HL-60 (cell line): Measurements from ENCODE around the gene DCAF11.

Source experiments
- DNase-seq, 2 experiments: peaks; one replicate each; pipeline ENCODE4 v3.0.0-alpha.2; 2010 to 2020; ENCODE audit warnings: low read depth in 1 of 2, low spot score in 1 of 2
- H3K27ac ChIP-seq: fragments of 250-450 bp; sonication (Bioruptor Pico); replicated peaks from 2 replicates; pipeline ENCODE4 v1.5.1; 2020; ENCODE audit warnings: mild to moderate bottlenecking, moderate library complexity
- H3K27me3 ChIP-seq: fragments of 250-450 bp; sonication (Bioruptor Pico); 2 replicates; pipeline ENCODE4 v1.5.1; 2021; ENCODE audit warnings: mild to moderate bottlenecking, moderate library complexity; ENCODE audit not compliant: insufficient read depth, poor library complexity, severe bottlenecking
- H3K4me3 ChIP-seq: replicated peaks from 2 replicates; pipeline ENCODE4 v1.5.1; 2011; ENCODE audit warnings: mild to moderate bottlenecking, control low read depth, low read length; ENCODE audit not compliant: insufficient read depth
- CTCF ChIP-seq: IDR thresholded peaks from one replicate; pipeline ENCODE4 v1.5.1; 2011; ENCODE audit warnings: low read length, control low read depth, inconsistent platforms; ENCODE audit not compliant: insufficient read depth
- GABPA ChIP-seq: IDR thresholded peaks from 2 replicates; pipeline ENCODE4 v1.6.1; 2012; ENCODE audit warnings: low read depth
- POLR2AphosphoS5 ChIP-seq: IDR thresholded peaks from 2 replicates; pipeline ENCODE4 v1.6.1; 2012; ENCODE audit warnings: low read depth
- REST ChIP-seq: IDR thresholded peaks from 2 replicates; pipeline ENCODE4 v1.6.1; 2012; ENCODE audit warnings: low read depth; ENCODE audit not compliant: insufficient replicate concordance
- SPI1 ChIP-seq: IDR thresholded peaks from 2 replicates; pipeline ENCODE4 v1.6.1; 2012; ENCODE audit warnings: low read depth, mild to moderate bottlenecking, borderline replicate concordance

DCAF11 gene

GRCh38 chr14:24087004-24087403, 27.6 kb upstream of the DCAF11 start:
- TF ChIP-seq GABPA (no peak), POLR2AphosphoS5 (no peak), CTCF (no peak), REST (no peak), SPI1 (no peak)
- Histone ChIP-seq H3K27ac (no peak overlapping the region), H3K4me3 (no peak overlapping the region), H3K27me3 (peaks cover 11% of the 10 kb centered on the region)
- no peak for DNase-seq

- no peak for DNase-seq
- TF ChIP-seq CTCF (no peak), REST (no peak), GABPA (no peak), SPI1 (no peak), POLR2AphosphoS5 (no peak)
- Histone ChIP-seq H3K27me3 (peaks cover 4% of the 10 kb centered on the region), H3K27ac (no peak overlapping the region), H3K4me3 (no peak overlapping the region)
Measured at GRCh38 chr14:24088095-24088494, 26.5 kb upstream of the DCAF11 start.

GRCh38 chr14:24089890-24090289, 24.7 kb upstream of the DCAF11 start:
- Histone ChIP-seq H3K27me3 (no peaks in the 10 kb centered on the region), H3K4me3 (no peak overlapping the region), H3K27ac (no peak overlapping the region)
- no peak for DNase-seq
- TF ChIP-seq REST (no peak), GABPA (no peak), POLR2AphosphoS5 (no peak), CTCF (no peak), SPI1 (no peak)
